DND-41 (cell line): ENCODE results near the gene PLEK2.

ENCODE experiments used
- EZH2 ChIP-seq: IDR thresholded peaks from 3 replicates; pipeline ENCODE4 v1.6.1; 2012; ENCODE audit warnings: borderline replicate concordance, low read depth, mild to moderate bottlenecking, moderate library complexity, low read length, inconsistent platforms; ENCODE audit not compliant: severe bottlenecking
- TF ChIP-seq, protein P1 (sequence below): IDR thresholded peaks from 2 replicates; pipeline ENCODE4 v1.5.1; 2012; ENCODE audit warnings: borderline replicate concordance, low read length, moderate library complexity, mild to moderate bottlenecking; ENCODE audit not compliant: poor library complexity, severe bottlenecking; ENCODE audit errors: extremely low read depth

DNA sequence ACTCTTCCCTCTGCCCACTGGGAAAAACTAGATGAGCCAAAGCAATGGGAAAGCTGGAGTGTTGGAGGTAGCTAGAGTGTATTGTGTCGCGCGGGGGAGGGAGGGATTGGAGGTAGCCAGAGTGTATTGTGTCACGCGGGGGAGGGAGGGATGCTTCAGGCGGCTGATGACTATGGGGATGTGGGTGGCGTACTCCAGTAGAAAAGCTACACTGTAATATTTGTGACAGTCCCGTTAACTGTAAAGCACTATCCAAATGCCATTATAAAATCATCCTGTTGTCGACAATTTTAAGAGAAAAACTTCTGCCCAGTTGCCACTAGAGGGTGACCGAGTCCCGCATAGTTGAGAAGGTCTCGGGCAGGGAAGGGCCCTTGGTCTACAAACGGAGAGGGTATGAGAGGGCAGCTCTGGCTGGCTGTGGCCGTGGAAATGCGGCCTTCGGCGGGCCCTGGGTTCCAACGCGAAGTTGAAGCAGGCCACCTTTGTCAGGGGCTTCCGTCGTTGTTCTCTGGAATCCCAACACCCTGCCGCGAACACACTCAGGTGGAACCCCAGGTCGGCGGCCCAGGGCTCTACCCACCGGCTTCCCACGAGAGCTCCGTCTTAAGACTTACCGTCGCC is 15.1 kb upstream of the PLEK2 start:
- TF ChIP-seq, protein P1, sequence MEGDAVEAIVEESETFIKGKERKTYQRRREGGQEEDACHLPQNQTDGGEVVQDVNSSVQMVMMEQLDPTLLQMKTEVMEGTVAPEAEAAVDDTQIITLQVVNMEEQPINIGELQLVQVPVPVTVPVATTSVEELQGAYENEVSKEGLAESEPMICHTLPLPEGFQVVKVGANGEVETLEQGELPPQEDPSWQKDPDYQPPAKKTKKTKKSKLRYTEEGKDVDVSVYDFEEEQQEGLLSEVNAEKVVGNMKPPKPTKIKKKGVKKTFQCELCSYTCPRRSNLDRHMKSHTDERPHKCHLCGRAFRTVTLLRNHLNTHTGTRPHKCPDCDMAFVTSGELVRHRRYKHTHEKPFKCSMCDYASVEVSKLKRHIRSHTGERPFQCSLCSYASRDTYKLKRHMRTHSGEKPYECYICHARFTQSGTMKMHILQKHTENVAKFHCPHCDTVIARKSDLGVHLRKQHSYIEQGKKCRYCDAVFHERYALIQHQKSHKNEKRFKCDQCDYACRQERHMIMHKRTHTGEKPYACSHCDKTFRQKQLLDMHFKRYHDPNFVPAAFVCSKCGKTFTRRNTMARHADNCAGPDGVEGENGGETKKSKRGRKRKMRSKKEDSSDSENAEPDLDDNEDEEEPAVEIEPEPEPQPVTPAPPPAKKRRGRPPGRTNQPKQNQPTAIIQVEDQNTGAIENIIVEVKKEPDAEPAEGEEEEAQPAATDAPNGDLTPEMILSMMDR: peak; percentile 90
- no peak for TF ChIP-seq EZH2
